AG04449 (cell line): ENCODE data around the gene SUPT20H.

Experiments used
- CTCF ChIA-PET: fragments of 350-600 bp; formaldehyde crosslinking; extraction: SDS; loops from one replicate; lab custom pipeline; 2021; ENCODE audit warnings: antibody characterized with exemption; lab: Yijun Ruan, JAX
- POLR2A ChIA-PET: fragments of 400-600, 350-600 bp; formaldehyde crosslinking; extraction: SDS; loops from one replicate; lab custom pipeline; 2020; ENCODE audit warnings: antibody characterized with exemption, inconsistent platforms; lab: Yijun Ruan, JAX
- DNase-seq: peaks from one replicate; pipeline ENCODE4 v3.0.0-alpha.2; 2010; ENCODE audit warnings: low read depth, low spot score
- H3K4me3 ChIP-seq: 2 replicates; pipeline ENCODE4 v1.5.1; 2011; ENCODE audit warnings: low read depth, mild to moderate bottlenecking, control low read depth, low read length
- TF ChIP-seq, protein P1 (sequence below): IDR thresholded peaks from one replicate; pipeline ENCODE4 v1.5.1; 2011; ENCODE audit warnings: mild to moderate bottlenecking, moderate library complexity, low read length, control low read depth, inconsistent platforms; ENCODE audit not compliant: insufficient read depth; ENCODE audit errors: missing control alignments

Gene SUPT20H

DNA sequence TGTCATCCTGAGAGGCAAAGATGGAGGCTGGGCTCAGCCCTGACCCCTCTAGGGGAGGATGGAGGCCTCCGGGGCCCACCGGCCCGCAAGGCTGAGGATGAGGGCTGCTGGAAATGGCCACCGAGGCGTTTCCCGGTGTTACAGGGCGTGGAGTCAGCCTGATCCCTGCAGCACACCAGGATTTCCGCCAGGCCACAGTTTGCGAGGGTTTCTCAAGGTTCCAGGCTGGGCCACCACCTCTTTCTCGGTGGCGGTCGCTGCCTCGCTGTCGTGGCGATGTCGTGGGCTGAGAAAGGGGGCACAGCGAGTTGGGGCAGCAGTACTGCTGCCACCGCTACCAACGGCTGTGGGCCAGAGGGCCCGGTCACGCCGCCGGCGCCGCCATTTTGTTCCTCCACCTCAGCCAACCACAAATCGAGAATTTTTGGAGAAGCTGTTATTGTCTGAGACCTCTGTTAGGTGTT, 45.8 kb upstream of the SUPT20H start, which contains the start of gene CSNK1A1L:
CSNK1A1L (minus strand) TSS at position 414 of the 464 bp plus-strand sequence; CDS start at position 6, 408 bp downstream.
- TF ChIP-seq, protein P1, sequence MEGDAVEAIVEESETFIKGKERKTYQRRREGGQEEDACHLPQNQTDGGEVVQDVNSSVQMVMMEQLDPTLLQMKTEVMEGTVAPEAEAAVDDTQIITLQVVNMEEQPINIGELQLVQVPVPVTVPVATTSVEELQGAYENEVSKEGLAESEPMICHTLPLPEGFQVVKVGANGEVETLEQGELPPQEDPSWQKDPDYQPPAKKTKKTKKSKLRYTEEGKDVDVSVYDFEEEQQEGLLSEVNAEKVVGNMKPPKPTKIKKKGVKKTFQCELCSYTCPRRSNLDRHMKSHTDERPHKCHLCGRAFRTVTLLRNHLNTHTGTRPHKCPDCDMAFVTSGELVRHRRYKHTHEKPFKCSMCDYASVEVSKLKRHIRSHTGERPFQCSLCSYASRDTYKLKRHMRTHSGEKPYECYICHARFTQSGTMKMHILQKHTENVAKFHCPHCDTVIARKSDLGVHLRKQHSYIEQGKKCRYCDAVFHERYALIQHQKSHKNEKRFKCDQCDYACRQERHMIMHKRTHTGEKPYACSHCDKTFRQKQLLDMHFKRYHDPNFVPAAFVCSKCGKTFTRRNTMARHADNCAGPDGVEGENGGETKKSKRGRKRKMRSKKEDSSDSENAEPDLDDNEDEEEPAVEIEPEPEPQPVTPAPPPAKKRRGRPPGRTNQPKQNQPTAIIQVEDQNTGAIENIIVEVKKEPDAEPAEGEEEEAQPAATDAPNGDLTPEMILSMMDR = no peak
- no peak within 1 kb of the TSS for H3K4me3 ChIP-seq
- ChIA-PET POLR2A (no interaction called here), CTCF (interaction anchor here (1.5 to 7.5 kb wide), 2 partner anchors 496 to 503 kb away, joined by 7 to 89 read pairs; partner anchors contain the start of gene POSTN)
- no peak for DNase-seq

GRCh38 chr13:37102896-37103295, 43.4 kb upstream of the SUPT20H start:
- no peak for DNase-seq
- ChIA-PET CTCF (no interaction called here), POLR2A (no interaction called here)
- TF ChIP-seq, protein P1 = no peak
- H3K4me3 ChIP-seq = no peak overlapping the region

DNA sequence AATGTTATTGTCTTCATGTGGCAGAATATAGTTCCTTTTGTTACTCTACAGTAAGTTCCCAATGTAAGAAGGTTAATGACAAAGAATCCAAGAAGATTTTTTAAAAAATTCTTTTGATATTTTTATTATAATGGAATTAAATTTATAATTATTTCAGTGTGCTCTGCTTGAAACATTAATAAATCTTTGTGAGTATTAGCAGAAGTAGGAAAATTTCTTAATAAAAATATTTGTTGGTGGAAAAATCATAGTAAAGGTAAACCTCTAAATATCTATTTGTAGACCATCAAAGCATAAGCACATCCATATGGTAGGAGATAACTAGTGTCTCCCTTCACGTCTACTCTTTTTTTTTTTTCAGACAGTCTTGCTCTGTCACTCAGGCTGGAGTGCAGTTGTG, 41.7 kb upstream of the SUPT20H start:
- DNase-seq = no peak
- TF ChIP-seq, protein P1 = no peak
- POLR2A ChIA-PET = no interaction called here
- no peak overlapping the region for H3K4me3 ChIP-seq
- CTCF ChIA-PET = interaction anchor here (2.1 kb wide), 1 partner anchor 501 kb away, joined by 6 read pairs; no protein-coding TSS in a partner anchor

DNA sequence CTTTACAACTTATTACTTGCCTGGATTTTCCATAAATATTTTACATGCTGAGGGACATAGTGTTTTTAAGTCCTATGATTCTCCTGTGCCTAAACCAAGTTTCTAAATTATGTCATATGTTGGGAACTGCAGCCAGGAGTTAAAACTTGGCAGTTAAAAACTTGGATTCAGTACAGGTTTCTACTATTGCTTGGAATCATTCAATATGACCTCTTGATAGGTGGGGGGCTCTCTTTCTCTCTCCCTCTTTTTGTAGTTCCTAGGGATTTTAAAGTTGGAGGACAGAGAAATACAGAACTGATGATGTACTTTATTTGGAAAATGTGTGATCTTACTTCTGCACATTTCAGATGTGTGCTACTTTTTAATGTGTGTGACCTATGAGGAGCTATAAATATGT, 41.2 kb upstream of the SUPT20H start:
- CTCF ChIA-PET = interaction anchor here (2.1 kb wide), 1 partner anchor 502 kb away, joined by 6 read pairs; no protein-coding TSS in a partner anchor
- H3K4me3 ChIP-seq = no peak overlapping the region
- DNase-seq = no peak
- POLR2A ChIA-PET = no interaction called here
- TF ChIP-seq, protein P1 = no peak

DNA sequence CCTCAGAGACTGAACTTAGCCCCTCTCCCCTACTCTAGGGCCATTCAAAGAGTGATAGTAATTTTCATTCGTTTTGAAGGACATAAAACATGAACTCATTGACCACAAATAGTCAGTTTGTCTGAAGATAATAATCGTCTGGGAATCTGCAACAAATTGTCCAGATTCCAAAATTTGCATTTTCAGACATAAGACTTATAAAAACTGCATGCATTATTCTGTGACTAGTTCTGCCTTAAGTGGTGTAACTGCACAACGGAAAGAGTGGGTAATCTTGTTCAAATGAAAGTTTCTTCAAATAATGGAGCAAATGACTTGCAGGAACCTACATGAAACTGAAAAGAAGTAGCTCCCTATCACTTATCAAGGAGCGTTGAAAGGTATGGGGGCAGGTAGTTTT, 37.6 kb upstream of the SUPT20H start:
- POLR2A ChIA-PET = no interaction called here
- DNase-seq = peak; percentile 14
- no peak overlapping the region for H3K4me3 ChIP-seq
- TF ChIP-seq, protein P1 = no peak
- CTCF ChIA-PET = interaction anchor here (1.4 kb wide), 1 partner anchor 14 kb away, joined by 5 read pairs; no protein-coding TSS in a partner anchor

DNA sequence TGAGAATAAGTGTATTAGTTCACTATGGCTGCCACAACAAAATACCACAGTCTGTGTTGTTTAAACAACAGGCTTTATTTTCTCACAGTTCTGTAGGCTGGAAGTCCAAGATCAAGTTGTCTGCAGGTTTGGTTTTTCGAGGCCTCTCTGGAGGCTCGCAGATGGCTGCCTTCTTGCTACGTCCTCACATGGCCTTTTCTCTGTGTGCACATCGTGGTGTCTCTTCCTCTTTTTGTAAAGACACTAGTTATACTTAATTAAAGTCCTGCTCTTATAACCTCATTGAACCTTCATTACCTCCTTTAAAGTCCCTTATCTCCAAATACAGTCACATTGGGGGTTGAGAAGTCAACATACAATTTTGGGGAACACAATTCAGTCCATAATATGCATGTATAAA, 35.4 kb upstream of the SUPT20H start:
- POLR2A ChIA-PET = no interaction called here
- no peak for DNase-seq
- TF ChIP-seq, protein P1 = no peak
- no peak overlapping the region for H3K4me3 ChIP-seq
- CTCF ChIA-PET = interaction anchor here (1.6 to 1.8 kb wide), 2 partner anchors 19 to 508 kb away, joined by 7 to 9 read pairs; no protein-coding TSS in a partner anchor
